ENCODE results near the gene PSMC3IP. TPM values are rescaled to one million over a fixed set of nuclear protein-coding genes. Genes with fewer than 3 reads are reported as not detected.

Gene PSMC3IP
- total RNA-seq, 2 experiments from 2014 or later, result 2.6 to 3.4 TPM

GRCh38 chr17:42522798-42523278 lies 54.7 kb downstream of the PSMC3IP start:
- no peak overlapping the region for H3K4me3 ChIP-seq (ENCODE audit: low read length)
- H3K9me3 ChIP-seq (ENCODE audit: control insufficient read depth in 1 of 2, insufficient read depth in 1 of 2, low read length in 2 of 2), result no peaks in the 10 kb centered on the region
- peaks cover 7% of the 10 kb centered on the region for H3K4me1 ChIP-seq (ENCODE audit: insufficient read depth, low read length)
- ChIA-PET CTCF (interaction anchor here (0.6 kb wide), 1 partner anchor 75 kb away, joined by 3 read pairs; no protein-coding TSS in a partner anchor), POLR2A (no interaction called here)
- DNase-seq, result no peak
- H3K27ac ChIP-seq (ENCODE audit: low read depth in 1 of 2, low read length in 2 of 2), result no peak overlapping the region
- Mint-ChIP-seq H3K4me3 (no peak overlapping the region), H3K27me3 (peaks cover 3% of the 10 kb centered on the region), H3K9me3 (no peaks in the 10 kb centered on the region), H3K4me1 (ENCODE audit: low read depth) (peaks cover 6% of the 10 kb centered on the region), H3K27ac (no peak overlapping the region), H3K36me3 (ENCODE audit: low read depth) (no peaks in the 10 kb centered on the region)
- no peak for ATAC-seq (ENCODE audit: poor library complexity)
- intact Hi-C loops (cut with DNase I, micrococcal nuclease), result no loop called here
- peaks cover 7% of the 10 kb centered on the region for H3K36me3 ChIP-seq (ENCODE audit: insufficient read depth, low read length)
- no peak for TF ChIP-seq CTCF (IDR thresholded peaks at IDR 0.05)
- H3K27me3 ChIP-seq (ENCODE audit: control insufficient read depth in 1 of 2, insufficient read depth in 2 of 2, low read length in 2 of 2), result no peaks in the 10 kb centered on the region

Other genes starting within 250 kb of the PSMC3IP start
- 100 to 1,000 TPM; 315 to 319 TPM for gene STAT3, start 189.3 kb downstream of the PSMC3IP start, total RNA-seq
- under 1 TPM; 0.14 to 0.16 TPM for gene CAVIN1, start 154.5 kb downstream of the PSMC3IP start, total RNA-seq
- 10 to 100 TPM; 10.4 to 14.4 TPM for gene ATP6V0A1, start 118.9 kb downstream of the PSMC3IP start, total RNA-seq
- 1 to 10 TPM; 7.8 TPM for gene NAGLU, start 41.5 kb downstream of the PSMC3IP start, total RNA-seq
- gene HSD17B1, start 24.8 kb downstream of the PSMC3IP start, total RNA-seq, result under 1 TPM; 0.80 to 0.81 TPM
- gene COASY, start 15.6 kb downstream of the PSMC3IP start, total RNA-seq, result 10 to 100 TPM; 37.8 to 40.7 TPM
- 10 to 100 TPM; 29.2 to 32.1 TPM for gene MLX, start 10.6 kb downstream of the PSMC3IP start, total RNA-seq
- 10 to 100 TPM; 46.7 to 48.7 TPM for gene RETREG3, start 31.6 kb upstream of the PSMC3IP start, total RNA-seq
- 1 to 10 TPM; 7.3 to 8.5 TPM for gene TUBG1, start 32.0 kb upstream of the PSMC3IP start, total RNA-seq
- 1 to 10 TPM; 9.0 to 9.7 TPM for gene TUBG2, start 81.6 kb upstream of the PSMC3IP start, total RNA-seq
- gene PLEKHH3, start 99.3 kb upstream of the PSMC3IP start, total RNA-seq, result 1 to 10 TPM in 1 of 2 experiments, under 1 TPM in 1; 0.60 to 1.1 TPM
- gene CCR10, start 104.1 kb upstream of the PSMC3IP start, total RNA-seq, result 1 to 10 TPM; 1.5 to 2.4 TPM
- 1 to 10 TPM; 4.4 to 4.5 TPM for gene CNTNAP1, start 104.8 kb upstream of the PSMC3IP start, total RNA-seq
- 10 to 100 TPM; 73.3 to 76.1 TPM for gene EZH1, start 167.3 kb upstream of the PSMC3IP start, total RNA-seq
- not detected for gene RAMP2, start 183.5 kb upstream of the PSMC3IP start, total RNA-seq
- gene VPS25, start 195.7 kb upstream of the PSMC3IP start, total RNA-seq, result 10 to 100 TPM; 40.6 to 45.7 TPM
- under 1 TPM; 0.42 to 0.74 TPM for gene WNK4, start 202.9 kb upstream of the PSMC3IP start, total RNA-seq
- 1 to 10 TPM; 4.0 to 4.5 TPM for gene COA3, start 221.0 kb upstream of the PSMC3IP start, total RNA-seq
- gene CNTD1, start 221.1 kb upstream of the PSMC3IP start, total RNA-seq, result not detected
- 100 to 1,000 TPM; 130 to 138 TPM for gene BECN1, start 246.6 kb upstream of the PSMC3IP start, total RNA-seq

All from CD4-positive, alpha-beta T cell (primary cell).